DMS114 treated with DMSO at 0.1 percent for 48 hours (cell line): ENCODE data around the gene SIRT3.
"Not testable (repeated sequence)": the region's sequence is repeated elsewhere in the genome, so short reads cannot be mapped to it uniquely, and the experiment has no call there.

Experiments
- DNase-seq: peaks from one replicate; lab custom pipeline; 2025; ENCODE audit not compliant: unreplicated experiment; lab: John Stamatoyannopoulos, UW

SIRT3 gene

GRCh38 chr11:271319-271715 is 35.2 kb upstream of the SIRT3 start:
- DNase-seq, result no peak

- DNase-seq, result no peak
Measured at GRCh38 chr11:270451-271318, 34.5 kb upstream of the SIRT3 start.

GRCh38 chr11:269146-269890 is 33.2 kb upstream of the SIRT3 start:
- no peak for DNase-seq

- not testable (repeated sequence) for DNase-seq
Measured at GRCh38 chr11:268716-269145, 32.6 kb upstream of the SIRT3 start.

- no peak for DNase-seq
Measured at GRCh38 chr11:267491-267994, 31.4 kb upstream of the SIRT3 start.

GRCh38 chr11:266676-267439 is 30.7 kb upstream of the SIRT3 start:
- DNase-seq, result no peak

- DNase-seq, result no peak
Measured at GRCh38 chr11:261624-262023, 25.5 kb upstream of the SIRT3 start.

- DNase-seq, result no peak
Measured at GRCh38 chr11:259413-259812, 23.3 kb upstream of the SIRT3 start.

GRCh38 chr11:257766-258493 is 21.8 kb upstream of the SIRT3 start:
- DNase-seq, result no peak

- no peak for DNase-seq
Measured at GRCh38 chr11:256952-257737, 21.0 kb upstream of the SIRT3 start.

GRCh38 chr11:255816-256215 is 19.7 kb upstream of the SIRT3 start:
- DNase-seq, result no peak

GRCh38 chr11:255176-255575 is 19.0 kb upstream of the SIRT3 start:
- no peak for DNase-seq

GRCh38 chr11:253886-254270 is 17.7 kb upstream of the SIRT3 start:
- DNase-seq, result no peak

GRCh38 chr11:253160-253885 is 17.2 kb upstream of the SIRT3 start:
- DNase-seq, result no peak

- no peak for DNase-seq
Measured at GRCh38 chr11:252666-253065, 16.5 kb upstream of the SIRT3 start.

GRCh38 chr11:251550-251949 is 15.4 kb upstream of the SIRT3 start:
- DNase-seq, result no peak

- no peak for DNase-seq
Measured at GRCh38 chr11:250740-251299, 14.7 kb upstream of the SIRT3 start.

- DNase-seq, result no peak
Measured at GRCh38 chr11:250274-250673, 14.1 kb upstream of the SIRT3 start.

- no peak for DNase-seq
Measured at GRCh38 chr11:249062-249461, 12.9 kb upstream of the SIRT3 start.
